GM19397 (cell line): ENCODE results near the gene PPP2R3B.

Experiments
- ATAC-seq: cut with Tn5 transposase; IDR thresholded peaks from one replicate; pipeline ENCODE4 v1.9.1; 2021; ENCODE audit warnings: mild to moderate bottlenecking, moderate library complexity; ENCODE audit not compliant: unreplicated experiment

Gene PPP2R3B

DNA sequence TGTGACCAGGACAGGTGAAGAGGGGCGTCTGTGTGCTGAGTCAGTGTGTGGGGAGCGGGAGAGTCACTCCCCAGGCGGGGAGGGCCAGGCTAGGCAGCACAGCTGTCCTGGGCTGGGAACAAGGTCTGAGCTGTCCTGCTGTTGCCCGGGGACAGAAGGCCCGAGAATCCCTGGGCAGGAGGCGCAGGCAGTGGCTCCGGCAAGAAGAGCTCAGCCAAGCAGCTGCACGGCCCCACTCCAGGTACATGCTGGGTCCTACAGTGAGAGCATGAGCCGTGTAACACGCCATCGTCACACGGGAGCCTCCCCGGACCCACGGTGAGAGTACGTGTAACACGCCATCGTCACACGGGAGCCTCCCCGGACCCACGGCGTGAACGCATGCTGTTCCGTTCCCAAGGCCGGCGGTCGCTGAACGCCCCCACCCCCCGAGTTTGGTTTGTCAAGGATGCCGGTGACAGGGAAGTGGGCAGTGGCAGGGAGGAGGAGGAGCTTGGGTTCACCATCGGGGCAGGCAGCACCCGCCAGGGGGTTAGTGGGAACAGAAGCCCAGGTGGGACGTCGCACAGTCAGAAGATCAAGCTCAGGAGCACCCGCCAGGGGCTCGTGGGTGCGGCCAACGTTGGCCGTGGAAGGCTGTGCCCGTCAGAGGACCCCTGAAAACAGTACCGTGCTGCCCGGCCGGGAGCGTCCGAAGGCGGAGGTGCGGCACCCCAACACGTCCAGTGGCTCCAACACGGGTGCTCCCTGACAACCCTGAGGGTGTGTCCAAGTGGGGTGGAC, 15.6 kb downstream of the PPP2R3B start:
- ATAC-seq: no peak

DNA sequence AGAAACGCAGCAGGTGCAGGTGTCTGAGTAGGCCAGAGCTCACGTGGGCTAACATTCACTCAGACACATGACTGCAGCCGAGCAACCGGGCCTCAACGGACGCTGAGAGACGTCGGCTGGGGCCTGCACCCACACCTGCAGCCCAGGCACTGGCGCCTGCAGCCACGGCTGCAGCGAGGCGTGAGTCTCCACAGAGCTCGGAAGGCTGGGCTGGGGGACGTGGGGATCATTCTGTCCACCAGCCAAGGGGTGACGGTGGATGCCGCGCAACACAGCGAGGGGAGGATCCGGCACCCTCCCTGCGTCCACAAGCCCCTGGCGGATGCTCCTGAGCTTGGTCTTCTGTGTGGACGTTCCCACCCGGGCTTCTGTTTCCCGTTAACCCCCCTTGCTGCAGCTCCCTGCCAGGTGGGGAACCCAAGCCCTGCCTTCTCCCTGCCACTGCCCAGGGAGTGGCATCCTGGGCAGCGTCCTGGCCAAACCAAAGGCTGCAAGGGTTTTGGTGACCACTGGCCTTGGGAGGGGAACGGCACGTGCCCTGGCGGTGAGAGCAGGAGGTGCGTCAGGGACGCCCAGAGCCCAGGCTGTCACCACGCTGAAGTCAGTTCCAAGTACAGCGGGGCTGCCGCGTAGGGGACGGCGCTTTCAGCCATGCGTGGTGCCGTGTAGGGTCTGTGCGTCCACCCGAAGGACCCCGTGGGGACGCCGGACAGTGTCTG, 16.3 kb downstream of the PPP2R3B start:
- ATAC-seq: no peak

GRCh38 chrX:369563-370101, 17.1 kb downstream of the PPP2R3B start:
- no peak for ATAC-seq

DNA sequence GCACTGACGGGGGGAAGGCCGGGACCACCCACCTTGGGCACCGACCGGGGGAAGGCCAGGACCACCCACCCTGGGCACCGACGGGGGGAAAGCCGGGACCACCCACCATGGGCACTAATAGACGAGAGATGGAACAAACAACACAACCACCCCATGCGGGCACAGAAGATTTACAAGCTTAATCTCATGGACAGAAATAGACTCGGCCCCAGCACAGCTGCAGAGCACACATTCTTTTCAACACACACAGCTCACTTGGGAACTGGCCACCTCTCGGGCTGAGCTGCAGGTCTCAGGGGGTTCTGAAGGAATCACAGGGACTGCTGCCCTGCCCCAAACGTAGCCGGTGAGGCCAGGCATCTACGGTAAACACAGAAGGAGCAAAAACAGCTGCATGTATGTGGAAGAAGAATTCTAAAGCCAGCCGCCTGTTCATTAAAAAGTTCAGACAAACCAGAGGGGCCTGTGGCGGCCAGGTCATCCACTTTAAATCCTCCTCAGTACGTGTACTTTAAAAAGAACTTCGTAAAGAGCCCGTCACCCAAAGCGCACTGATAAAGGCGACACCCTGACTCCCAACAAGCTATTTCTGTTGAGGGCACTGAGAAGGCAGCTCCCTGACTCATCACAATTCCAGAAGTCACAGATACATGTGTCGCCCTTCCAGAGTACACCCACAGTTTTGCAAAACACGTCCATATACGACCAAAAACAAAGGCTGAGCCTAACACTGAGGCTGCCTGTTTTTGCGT, 17.7 kb downstream of the PPP2R3B start:
- ATAC-seq: no peak

DNA sequence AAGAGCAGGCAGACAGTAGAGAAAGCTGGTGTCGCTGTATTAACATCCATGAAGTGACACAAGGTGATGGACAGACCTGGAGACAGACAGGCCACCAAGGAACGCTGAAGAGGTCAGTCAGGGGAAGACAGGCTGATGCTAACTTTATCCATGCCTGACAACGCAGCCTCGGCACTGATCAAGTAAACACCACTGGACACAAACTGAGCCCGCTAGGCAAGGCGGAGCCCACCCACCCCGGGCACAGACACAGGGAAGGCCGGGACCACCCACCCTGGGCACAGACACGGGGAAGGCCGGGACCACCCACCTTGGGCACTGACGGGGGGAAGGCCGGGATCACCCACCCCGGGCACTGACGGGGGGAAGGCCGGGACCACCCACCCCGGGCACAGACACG, 18.8 kb downstream of the PPP2R3B start:
- ATAC-seq: no peak

- ATAC-seq: no peak
These were observed 19.4 kb downstream of the PPP2R3B start for GRCh38 chrX:367349-367748.

- ATAC-seq: no peak
These were observed 22.9 kb downstream of the PPP2R3B start for GRCh38 chrX:363621-364375.

- no peak for ATAC-seq
These were observed 23.6 kb downstream of the PPP2R3B start for GRCh38 chrX:362937-363620.

DNA sequence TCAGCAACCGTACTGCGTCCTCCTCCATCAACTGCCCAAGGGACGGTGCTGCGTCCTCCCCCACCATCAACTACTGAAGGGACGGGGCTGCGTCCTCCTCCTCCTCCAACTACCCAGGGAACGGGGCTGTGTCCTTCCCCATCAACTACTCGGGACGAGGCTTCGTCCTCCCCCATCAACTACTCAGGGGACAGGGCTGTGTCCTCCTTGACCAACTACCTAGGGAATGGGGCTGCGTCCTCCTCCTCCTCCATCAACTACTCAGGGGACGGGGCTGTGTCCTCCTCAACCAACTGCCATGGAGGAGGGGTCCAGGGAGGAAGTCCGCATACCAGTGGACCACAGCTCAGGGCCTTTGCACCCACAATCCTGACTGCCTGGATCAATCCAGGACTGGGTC, 24.4 kb downstream of the PPP2R3B start:
- no peak for ATAC-seq

GRCh38 chrX:361231-362145, 25.2 kb downstream of the PPP2R3B start:
- no peak for ATAC-seq

- ATAC-seq: no peak
These were observed 26.1 kb downstream of the PPP2R3B start for GRCh38 chrX:360496-361150.

- ATAC-seq: no peak
These were observed 28.0 kb downstream of the PPP2R3B start for GRCh38 chrX:358651-359143.

GRCh38 chrX:357693-358471, 28.8 kb downstream of the PPP2R3B start:
- no peak for ATAC-seq

DNA sequence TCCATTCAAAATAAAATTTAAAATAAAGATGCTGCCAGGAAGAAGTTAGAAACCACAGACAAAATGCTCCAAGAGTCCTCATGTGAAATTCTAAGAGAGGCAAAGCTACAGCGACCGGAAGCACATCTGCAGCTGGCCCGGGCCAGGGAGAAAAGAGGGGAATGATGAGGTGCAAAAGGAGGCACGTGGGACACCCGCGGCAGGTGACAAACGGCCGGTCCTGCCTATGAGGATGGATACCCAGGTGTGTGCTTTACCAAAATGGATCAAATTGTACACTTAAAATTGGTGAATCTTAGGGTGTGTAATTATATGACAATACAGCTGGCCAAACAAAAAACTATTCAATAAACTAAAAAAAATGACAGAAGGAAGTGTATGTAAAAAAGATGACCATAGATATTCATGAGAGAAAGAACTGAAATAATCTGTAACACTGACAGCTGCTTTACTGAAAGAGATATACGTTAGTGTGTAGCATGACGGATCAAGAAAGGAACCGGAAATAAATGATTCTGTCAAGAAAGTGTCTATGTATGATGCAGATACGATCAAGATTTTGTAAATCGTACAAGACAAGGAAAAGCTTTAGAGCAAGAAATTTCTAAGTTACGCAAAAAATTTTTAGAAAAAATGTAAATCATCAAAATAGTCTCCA, 29.5 kb downstream of the PPP2R3B start:
- no peak for ATAC-seq

- no peak for ATAC-seq
These were observed 30.2 kb downstream of the PPP2R3B start for GRCh38 chrX:356385-357034.

DNA sequence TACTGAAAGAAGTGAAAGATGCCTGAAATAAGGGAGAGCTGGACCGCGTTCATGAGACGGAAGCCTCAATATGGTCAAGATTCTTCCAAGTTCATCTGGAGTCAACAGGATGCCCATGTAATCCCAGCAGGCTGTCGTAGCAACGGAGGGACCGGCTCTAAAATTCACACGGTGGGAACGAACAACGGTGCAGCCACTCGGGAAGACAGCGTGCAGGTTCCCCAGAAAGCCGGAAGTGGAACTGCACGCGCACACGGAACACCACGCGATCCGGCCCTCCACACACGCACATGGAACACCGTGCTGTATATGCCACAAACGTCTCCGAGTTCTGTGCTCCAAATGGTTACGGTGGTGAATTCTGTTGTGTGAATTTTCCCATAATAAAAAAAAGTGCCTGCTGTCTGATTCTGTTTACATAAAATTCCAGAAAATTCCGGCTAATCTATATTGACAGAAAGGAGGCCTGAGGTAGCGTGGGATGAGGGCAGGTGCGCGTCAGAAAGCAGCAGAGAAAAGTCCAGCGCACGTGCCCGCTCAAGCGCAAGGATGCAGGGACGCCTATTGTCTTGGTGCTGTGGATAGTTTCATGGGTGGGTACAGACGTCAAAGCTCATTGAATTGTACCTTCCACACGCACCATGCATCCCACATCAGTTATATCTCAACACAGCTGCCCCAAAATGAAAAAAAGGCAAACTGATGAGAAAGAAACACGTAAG, 31.2 kb downstream of the PPP2R3B start:
- ATAC-seq: no peak
